Heart left ventricle (tissue), 13 donors: ENCODE data around the gene MYCL.

Experiments used
- CTCF ChIP-seq, 12 donors: fragments of 200-600 bp; sonication (generic) in 4 of 12; IDR thresholded peaks; one replicate each; pipeline versions ENCODE4 v1.5.0 to v1.8.0; 2018 to 2022; ENCODE audit warnings: antibody characterized with exemption in 12 of 12, mild to moderate bottlenecking in 5 of 12
- POLR2A ChIP-seq, 2 donors: fragments of 450-650 bp; IDR thresholded peaks; one replicate each; pipeline ENCODE4 v1.6.1; 2017; ENCODE audit warnings: antibody characterized with exemption in 2 of 2, mild to moderate bottlenecking in 2 of 2, moderate library complexity in 2 of 2
- donor health status: ischemic (EF 13 %, LVEDD 7.1; RV severe dilation, severe dysfunction).
- donor health status: DM: no; HTN: yes; CAD: no.
- donor health status: DM: no; HTN: no; CAD: no.
- donor health status: ischemic (EF 25% LVEDD 6.9; RV normal size, moderate dysfunction).
- donor health status: ischemic (EF 25% LVEDD 5.7; RV mildly dilated, moderate dysfunction).
- donor health status: ischemic (EF 35%, LVEDD 5.7; RV mildly dilated, moderate dysfunction).
- donor health status: nonischemic (EF 11% LVEDD 7.7; RV severe dilation, severe dysfunction).
- donor health status: DM: yes; HTN: yes; CAD: no.
- donor health status: PGD.
- donor health status: ischemic (EF 29% LVEDD 5.4; RV normal size, mild dysfunction).
- donor health status: nonischemic (EF 23%, LVEDD 6.1; RV moderate dilation, normal function).

DNA sequence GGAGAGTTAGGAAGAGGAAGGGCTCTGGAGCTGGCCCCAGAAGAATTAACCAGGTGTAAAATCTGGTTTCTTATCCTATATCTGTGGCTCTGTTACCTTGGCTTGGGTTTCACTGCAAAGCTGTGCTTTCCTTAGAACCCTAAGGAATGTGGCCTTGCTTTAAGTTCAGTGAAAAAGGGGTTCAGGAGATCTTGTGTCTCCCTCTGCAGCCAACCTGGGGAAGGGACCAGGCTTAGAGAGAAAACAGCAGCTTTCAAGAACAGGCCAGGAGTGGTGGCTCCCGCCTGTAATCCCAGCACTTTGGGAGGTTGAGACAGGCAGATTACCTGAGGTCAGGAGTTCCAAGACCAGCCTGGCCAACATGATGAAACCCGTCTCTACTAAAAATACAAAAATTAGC lies 16.1 kb upstream of the MYCL start:
- no peak for TF ChIP-seq CTCF (IDR thresholded peaks at IDR 0.05)
- TF ChIP-seq POLR2A (IDR thresholded peaks at IDR 0.05), result no peak
